Measurements from ENCODE around the gene WIPF1.

DNA sequence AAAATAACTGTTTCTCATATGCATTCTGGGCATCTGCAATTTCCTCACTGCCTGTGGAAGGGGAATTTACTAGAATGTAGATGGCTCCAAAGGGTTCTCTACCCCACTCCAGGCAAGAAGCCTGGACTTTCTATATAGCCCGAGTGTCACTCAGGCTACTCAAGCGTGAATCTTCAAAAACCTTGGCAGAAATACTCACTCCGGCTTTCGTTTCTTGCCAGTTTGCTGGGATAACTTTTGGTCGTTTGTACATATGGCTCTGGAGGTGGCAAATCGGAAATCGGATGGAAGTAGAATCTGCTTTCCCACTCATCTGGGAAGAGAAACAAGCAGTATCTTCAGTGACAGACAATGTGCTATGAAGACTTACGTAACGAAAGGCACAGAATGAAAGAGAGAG is 30.7 kb downstream of the WIPF1 start:
- TF ChIP-seq, protein P1, sequence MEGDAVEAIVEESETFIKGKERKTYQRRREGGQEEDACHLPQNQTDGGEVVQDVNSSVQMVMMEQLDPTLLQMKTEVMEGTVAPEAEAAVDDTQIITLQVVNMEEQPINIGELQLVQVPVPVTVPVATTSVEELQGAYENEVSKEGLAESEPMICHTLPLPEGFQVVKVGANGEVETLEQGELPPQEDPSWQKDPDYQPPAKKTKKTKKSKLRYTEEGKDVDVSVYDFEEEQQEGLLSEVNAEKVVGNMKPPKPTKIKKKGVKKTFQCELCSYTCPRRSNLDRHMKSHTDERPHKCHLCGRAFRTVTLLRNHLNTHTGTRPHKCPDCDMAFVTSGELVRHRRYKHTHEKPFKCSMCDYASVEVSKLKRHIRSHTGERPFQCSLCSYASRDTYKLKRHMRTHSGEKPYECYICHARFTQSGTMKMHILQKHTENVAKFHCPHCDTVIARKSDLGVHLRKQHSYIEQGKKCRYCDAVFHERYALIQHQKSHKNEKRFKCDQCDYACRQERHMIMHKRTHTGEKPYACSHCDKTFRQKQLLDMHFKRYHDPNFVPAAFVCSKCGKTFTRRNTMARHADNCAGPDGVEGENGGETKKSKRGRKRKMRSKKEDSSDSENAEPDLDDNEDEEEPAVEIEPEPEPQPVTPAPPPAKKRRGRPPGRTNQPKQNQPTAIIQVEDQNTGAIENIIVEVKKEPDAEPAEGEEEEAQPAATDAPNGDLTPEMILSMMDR (optimal IDR thresholded peaks at IDR 0.05 in 1 of 3, IDR thresholded peaks at IDR 0.05 in 1 of 3, conservative IDR thresholded peaks at IDR 0.05 in 1 of 3; ENCODE audit: extremely low read depth in 1 of 3, insufficient read depth in 2 of 3, low read length in 3 of 3): no peak
- TF ChIP-seq EZH2 (IDR thresholded peaks at IDR 0.05; ENCODE audit: low read length): no peak

Measured in keratinocyte (primary cell).